ENCODE measurements around the gene CR1.
"Not testable (repeated sequence)": the region's sequence is repeated elsewhere in the genome, so short reads cannot be mapped to it uniquely, and the experiment has no call there.

Gene CR1

GRCh38 chr1:207510444-207510843, 14.5 kb downstream of the CR1 start:
- DNase-seq: no peak

- DNase-seq: no peak
Observed at GRCh38 chr1:207514890-207515289, 18.9 kb downstream of the CR1 start.

GRCh38 chr1:207516729-207517128, 20.8 kb downstream of the CR1 start:
- no peak for DNase-seq

- no peak for DNase-seq
Observed at GRCh38 chr1:207518608-207519236, 22.8 kb downstream of the CR1 start.

- no peak for DNase-seq
Observed at GRCh38 chr1:207519505-207520399, 23.8 kb downstream of the CR1 start.

- not testable (repeated sequence) for DNase-seq
Observed at GRCh38 chr1:207520400-207521345, 24.7 kb downstream of the CR1 start.

- not testable (repeated sequence) for DNase-seq
Observed at GRCh38 chr1:207525239-207525638, 29.3 kb downstream of the CR1 start.

- not testable (repeated sequence) for DNase-seq
Observed at GRCh38 chr1:207528401-207528800, 32.4 kb downstream of the CR1 start.

- not testable (repeated sequence) for DNase-seq
Observed at GRCh38 chr1:207536263-207536662, 40.3 kb downstream of the CR1 start.

- DNase-seq: not testable (repeated sequence)
Observed at GRCh38 chr1:207546677-207547357, 50.9 kb downstream of the CR1 start.

- not testable (repeated sequence) for DNase-seq
Observed at GRCh38 chr1:207554823-207555222, 58.9 kb downstream of the CR1 start.

- no peak for DNase-seq
Observed at GRCh38 chr1:207565546-207566468, 69.8 kb downstream of the CR1 start.

GRCh38 chr1:207571926-207572325, 76.0 kb downstream of the CR1 start:
- not testable (repeated sequence) for DNase-seq

- not testable (repeated sequence) for DNase-seq
Observed at GRCh38 chr1:207573074-207573473, 77.1 kb downstream of the CR1 start.

- not testable (repeated sequence) for DNase-seq
Observed at GRCh38 chr1:207575381-207575780, 79.4 kb downstream of the CR1 start.

GRCh38 chr1:207578796-207579435, 83.0 kb downstream of the CR1 start:
- DNase-seq: no peak

- DNase-seq: peak; percentile 10
Observed at GRCh38 chr1:207579436-207579799, 83.5 kb downstream of the CR1 start.

- DNase-seq: no peak
Observed at GRCh38 chr1:207581496-207582153, 85.7 kb downstream of the CR1 start.

- not testable (repeated sequence) for DNase-seq
Observed at GRCh38 chr1:207589506-207589905, 93.5 kb downstream of the CR1 start.

- DNase-seq: not testable (repeated sequence)
Observed at GRCh38 chr1:207591205-207591604, 95.2 kb downstream of the CR1 start.

Data from NCI-H2081 treated with DMSO at 0.1 percent for 48 hours (cell line).